Measurements from ENCODE around the gene OR52H1.

Gene OR52H1

DNA sequence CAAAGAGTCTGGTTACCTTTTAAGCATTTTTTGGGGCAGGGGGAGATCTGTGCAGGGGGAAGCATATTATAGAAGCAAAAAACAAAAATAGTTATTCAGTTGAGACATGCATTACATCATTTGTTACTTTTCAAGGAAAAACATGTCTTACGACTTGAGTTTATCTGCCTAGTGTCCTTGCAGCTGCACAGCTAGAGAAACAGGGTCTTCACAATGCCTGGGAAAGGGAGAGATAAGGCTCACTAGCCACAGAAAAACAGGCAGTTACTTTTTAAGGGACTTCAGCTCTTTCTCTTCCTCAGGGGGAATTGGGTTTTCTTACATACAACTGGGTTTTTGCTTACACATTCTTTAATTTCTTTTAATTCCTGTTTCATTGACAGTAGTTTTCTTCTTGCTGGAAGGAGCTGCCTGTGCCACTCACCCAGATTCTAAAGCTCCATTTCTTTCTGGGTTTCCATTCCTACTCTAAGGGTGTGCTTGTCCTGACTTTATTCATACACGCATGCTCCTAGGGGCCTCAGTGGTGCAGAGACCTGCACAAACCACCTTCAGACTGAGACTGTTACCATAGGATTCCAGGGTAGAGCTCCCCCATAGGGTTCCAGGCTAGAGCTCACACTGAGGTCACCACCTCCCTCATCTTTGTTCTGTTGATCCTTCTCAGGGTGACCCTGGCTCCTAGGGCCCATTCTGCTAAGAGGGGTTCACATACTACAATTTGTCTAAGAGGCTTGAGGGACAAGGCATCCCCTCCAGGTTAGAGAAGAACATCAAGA is 17.1 kb downstream of the OR52H1 start:
- no peak for DNase-seq

DNA sequence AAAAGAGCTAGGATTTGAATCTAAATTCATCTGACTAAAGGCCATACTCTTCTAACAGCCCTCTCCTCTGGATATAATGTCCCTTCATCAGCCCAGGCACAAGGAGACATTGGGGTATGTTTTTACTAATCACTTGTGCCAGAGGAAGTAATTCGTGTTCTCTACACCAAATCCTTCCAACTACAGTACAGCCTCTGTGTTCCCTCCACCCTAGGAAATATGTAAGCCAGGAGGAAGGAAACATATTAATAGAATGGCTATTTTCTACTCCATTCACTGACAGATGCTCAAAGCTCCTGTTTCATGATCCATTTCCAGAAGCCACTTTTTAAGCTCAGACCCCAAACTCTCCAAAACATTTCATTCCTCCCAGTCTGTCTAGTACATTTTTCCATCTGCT is 19.8 kb downstream of the OR52H1 start:
- DNase-seq, result no peak

DNA sequence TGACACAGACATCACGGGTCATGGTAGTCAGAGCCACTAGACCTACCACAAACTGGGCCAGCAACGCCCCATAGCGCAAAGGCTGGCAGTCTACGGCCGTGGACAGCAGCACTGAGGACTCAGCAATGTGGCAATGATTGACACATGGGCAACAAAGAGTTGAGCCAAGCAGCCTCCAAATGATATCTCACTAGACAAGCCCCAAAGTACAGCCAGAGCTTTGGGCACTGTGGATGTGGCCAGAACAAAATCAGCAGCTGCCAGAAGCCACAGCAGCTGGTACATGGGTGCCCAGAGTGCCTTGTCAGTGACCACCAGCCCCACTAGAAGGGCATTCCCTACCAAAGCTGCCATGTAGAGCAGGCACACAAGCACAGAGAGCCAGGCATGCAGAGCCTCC is 20.6 kb downstream of the OR52H1 start:
- DNase-seq, result no peak

DNA sequence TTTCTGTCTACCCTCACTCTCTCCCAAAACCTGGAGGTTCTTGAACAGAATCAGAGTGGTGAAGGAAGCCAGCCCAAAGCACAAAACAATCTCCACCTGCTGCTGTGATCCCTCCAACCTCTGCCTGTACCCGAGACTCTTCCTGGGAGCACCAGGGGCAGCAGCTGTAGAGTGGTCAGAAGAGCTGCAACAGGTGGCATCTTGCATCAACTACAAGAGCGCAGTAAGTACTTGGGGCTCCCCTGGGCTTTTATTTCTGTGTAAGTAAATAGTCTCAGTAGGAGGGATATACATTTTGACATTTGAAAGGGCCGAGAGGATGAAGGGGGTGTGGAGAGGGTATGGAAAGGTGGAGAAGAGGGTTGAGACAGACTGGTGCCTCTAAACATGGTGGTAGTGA is 23.6 kb downstream of the OR52H1 start:
- no peak for DNase-seq

DNA sequence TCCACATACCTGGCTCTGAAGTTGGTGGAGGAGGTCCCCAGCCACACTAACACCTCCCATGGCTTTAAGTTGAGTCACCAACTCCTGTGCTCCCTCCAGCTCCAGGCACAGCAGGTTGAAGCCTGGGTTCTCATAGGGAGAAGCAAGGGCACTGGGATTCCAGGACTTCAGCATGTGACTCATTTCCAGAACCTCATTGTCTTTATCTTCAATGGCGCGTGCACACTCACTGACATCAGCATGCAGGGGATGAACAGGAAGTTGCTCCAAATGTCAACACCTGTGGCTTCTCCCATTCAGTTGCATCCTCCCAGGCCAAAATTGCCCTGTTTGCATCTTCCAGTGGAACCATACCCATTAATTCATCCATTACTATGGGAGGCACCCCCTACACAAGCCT is 26.0 kb downstream of the OR52H1 start:
- no peak for DNase-seq

DNA sequence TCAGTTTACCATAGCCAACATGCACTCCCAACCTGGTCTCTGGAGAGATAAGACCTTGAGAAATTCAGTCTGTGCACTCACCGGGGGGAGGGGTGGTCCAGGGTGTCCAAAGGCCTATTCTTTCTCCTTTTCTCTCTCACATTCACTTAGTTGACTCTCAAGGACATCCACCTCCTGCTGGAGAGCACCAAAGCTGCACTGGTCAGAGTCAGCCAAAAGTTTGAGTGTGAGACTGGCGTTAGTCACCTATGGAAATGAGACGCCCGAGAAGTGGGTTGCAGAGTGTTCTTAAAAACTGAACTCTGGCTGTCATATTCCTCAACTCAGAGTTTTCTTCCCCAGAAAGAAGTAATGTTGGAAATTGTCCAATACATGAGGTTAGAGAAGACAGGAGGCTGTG is 26.8 kb downstream of the OR52H1 start:
- DNase-seq, result no peak

DNA sequence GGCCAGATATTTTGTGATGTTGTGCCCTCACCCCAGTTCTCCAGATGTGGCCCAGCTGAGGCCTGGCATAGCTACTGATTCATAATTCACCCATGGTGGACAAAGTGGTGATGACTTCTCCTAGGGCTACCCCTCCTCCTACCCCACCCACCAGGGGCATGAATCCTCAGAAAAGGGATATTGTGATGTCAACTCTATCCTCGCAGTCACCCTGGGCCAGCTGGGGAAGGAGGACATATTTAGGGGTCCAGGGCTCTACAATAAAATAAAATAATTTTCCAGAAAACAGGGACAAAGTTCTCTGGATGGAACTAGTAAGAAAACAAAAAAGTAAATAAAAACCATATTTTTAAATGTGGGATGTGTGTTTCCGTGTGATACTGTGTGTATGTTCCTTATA is 31.7 kb downstream of the OR52H1 start, which contains the start of gene UBQLNL:
UBQLNL (minus strand) TSS at position 101 of the 400 bp plus-strand sequence. CDS start 258 bp downstream, outside the sequence.
- DNase-seq, result no peak

DNA sequence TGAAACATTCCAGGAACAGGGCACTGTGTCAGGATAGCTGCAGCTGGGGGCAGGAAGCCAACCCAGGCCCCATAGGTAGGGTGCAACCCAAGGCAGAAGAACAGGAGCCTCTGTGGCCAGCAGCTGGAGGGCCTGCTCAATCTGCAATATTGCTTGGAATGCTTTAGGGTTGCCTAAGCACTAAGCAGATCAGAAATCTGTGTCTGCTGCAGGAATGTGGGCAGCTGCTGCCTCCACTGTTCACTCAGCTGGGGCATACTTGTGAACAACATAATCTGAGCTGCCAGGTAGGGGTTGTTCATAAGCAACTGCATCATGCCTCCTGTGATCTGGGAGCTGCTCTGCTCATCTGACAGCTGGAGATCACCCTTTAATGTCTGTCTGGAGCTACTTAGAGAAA is 33.5 kb downstream of the OR52H1 start:
- DNase-seq, result no peak

DNA sequence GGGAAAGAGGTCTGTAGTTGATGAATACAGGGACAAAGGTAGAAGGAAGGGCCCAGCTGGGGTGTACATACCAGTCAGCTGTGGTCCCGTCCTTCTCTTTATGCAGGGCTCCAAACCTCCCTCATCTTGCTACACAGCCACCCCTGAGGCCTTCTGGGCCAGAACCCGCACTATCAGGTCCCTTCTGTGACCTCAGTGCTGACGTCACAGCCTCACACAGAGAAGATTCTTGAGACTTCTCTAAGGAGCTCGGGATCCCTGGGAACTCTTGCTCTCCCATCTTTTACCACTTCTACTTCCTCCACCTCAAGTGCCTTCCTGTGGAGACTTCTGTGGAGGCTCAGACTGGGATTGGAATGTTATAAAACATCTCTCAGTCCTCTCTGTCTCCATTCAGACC is 38.5 kb downstream of the OR52H1 start, which contains the start of gene UBQLN3:
UBQLN3 (minus strand) TSS at position 155 of the 400 bp plus-strand sequence. CDS start 399 bp downstream, outside the sequence.
- DNase-seq, result no peak

DNA sequence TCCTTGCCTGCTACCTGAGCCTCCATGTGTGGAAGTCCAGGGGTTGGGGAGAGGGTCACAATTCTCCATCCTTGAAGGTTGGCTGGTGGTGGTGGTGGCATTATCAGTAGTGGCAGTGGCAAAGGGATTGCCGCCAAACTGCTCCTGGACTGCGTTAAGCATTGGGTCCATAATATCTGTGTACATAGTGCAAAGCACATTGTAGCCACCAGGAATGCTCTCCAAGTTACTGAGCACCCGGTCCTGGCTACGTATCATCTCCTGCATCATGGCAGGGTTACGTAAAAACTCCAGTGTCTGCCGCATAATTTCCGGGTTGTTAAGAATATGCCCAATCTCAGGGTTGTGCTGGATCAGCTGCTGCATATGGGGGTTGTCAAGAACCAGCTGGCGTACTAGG is 39.7 kb downstream of the OR52H1 start:
- no peak for DNase-seq

DNA sequence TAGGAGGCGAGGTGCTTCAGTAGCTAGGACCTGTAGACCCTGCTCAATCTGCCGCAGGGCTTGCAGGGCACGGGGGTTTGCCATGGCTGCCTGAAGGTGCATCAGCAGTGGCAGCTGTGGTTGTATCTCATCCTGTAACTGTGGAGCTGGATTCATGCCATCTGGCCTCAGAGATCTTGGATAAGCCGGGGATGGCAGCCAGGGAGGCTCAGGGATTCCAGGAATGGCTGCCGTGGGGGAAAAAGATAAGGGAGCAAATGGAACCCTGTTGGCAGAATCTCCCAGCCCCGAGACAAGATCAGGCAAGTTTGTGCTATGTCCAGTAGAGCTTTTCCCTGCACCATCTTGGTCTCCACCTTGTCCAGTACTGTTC is 40.4 kb downstream of the OR52H1 start:
- no peak for DNase-seq

DNA sequence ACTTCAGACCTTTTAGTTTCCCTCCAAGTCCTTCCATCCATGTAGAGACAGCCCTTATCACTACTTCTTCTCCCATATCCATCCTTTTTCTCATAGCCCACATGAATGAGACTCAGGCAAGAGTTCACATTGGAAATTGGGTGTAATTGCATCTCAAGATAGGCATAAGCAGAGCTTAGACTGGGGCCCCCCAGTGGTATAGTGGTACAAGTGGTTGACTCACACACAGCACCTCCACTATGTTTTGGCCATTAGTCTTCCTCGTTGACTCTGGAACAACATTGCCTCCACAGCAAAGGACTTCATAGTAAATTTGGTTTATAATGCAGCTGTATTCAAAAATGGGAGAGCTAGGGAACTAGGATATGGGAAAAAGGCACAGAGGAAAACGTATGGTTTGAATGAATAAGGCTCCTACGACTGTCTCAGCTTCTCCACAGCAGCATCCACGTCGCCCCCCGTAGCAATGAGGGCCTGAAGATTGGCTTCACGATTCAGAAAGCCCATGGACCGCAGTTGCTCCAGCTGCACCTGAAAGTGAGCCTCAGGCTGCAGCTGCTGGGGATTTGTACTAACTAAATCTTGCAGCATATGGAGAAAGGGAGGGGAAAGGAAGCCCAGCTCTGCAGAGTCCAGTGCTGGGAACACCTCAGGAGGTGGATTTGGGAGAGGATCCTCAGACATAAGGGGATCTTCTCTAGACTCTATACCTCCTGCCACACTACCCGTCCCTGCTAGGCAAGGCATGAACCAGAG is 41.0 kb downstream of the OR52H1 start:
- no peak for DNase-seq

DNA sequence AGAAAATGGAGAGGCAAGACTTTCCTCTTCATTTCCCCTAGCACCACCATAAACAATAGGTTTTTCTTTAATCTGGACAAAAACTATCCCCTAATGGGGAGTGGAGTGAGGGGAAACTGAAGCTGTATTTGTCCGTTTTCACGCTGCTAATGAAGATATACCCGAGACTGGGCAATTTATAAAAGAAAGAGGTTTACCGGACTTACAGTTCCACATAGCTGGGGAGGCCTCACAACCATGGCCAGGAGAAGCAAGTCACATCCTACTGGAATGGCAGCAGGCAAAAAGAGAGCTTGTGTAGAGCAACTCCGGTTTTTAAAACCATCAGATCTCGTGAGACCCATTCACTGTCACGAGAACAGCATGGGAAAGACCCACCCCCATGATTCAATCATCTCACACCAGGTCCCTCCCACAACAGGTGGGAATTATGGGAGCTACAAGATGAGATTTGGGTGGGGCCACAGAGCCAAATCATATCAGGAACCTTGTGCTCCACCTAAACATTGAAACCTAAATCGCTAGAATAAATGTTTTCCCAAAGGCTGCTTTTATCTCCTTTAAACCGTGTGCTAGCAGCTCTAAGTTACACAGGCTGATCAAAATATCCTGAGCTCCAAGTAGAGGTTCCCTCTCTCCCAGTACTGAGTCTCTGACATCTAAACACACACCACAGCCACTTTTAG is 42.8 kb downstream of the OR52H1 start:
- no peak for DNase-seq

DNA sequence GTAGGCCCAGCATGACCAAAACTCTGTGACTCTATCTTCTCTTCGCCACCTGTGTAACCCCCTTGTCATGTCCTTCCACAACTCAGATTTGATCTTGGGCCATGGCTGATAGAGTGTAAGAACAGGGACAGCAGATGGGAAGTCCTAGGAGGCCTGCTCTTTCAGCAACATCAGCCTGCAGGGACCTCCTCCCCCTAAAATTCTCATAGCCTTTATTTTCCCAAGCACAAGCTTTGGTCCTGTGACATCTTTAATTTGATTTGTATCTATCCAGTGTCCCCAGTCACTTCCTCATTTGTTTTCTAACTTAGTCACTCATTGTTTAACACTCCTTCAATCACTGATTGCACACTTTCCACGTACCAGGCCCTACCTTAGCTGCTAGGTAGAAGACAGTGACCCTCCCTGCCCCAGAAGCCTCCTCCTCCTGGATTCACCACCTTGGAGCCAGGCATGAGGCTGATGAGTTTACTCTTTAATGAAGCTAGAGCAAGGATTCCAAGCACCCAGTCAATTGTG is 43.9 kb downstream of the OR52H1 start:
- DNase-seq, result no peak

DNA sequence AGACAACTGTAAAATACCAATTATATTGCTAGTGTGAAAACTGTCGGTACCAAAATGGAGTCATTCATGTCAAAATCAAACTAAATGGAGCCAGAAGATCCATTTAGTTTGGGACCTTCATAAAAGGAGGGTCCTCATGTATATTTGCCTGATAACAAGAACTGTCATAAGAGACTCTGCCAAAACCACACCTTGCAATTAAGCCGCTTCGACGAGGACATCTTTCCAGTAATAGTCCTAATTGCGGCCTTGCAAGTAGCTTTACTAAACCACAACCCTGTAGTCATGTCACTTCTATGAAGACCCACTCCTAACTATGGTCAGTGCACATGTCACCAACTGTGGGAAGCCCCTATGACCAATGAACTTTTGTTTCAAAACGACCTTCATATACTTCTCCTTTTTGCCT is 47.9 kb downstream of the OR52H1 start:
- no peak for DNase-seq

DNA sequence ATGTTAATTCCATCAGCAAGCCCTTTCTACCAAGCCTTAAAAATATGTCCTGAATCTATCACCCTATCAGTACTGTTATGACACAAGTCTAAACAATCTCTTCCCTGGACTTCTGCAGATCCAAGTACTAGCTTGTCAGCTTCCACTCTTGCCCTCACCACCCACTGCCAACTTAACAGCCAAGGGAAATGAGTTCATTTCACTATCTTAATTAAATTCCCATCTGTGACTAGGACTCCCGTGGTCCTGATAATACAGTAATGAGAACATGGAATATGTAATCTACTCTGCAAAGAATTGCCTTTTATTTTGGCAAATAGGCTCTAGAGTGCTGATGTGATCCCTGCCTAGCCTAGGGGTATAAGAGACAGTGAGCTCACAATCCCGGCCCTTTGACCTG is 48.7 kb downstream of the OR52H1 start:
- DNase-seq, result no peak

Measured in NK-92 treated with Interleukin-12 subunit alpha and Interleukin-12 subunit beta, amount 100 ng/mL, for 24 hours (cell line).